Spleen (tissue), 7 donors: Measurements from ENCODE around the gene THRSP.

Source experiments
- CTCF ChIP-seq, 11 experiments: fragments of 200-600 bp in 7 of 11; fragments of 450-650 bp in 4 of 11; sonication (generic) in 4 of 11; IDR thresholded peaks in 8 of 11; conservative IDR thresholded peaks in 3 of 11; 1 replicate in 7 of 11; 2 replicates in 4 of 11; pipeline versions ENCODE4 v1.4.0 to v1.8.0; 2016 to 2021; ENCODE audit warnings: antibody characterized with exemption in 11 of 11, inconsistent platforms in 4 of 11, mild to moderate bottlenecking in 1 of 11
- POLR2AphosphoS5 ChIP-seq, 3 donors: sonication (generic); formaldehyde crosslinking; IDR thresholded peaks; one replicate each; pipeline ENCODE4 v1.5.1; 2017; ENCODE audit warnings: antibody characterized with exemption in 3 of 3
- donor health status: DM: no; HTN: no; CAD: no; lungs with moderate emphysema.
- donor health status: DM: no; HTN: no; CAD: no.
- donor health status: DM: no; HTN: no; CAD: no.

- TF ChIP-seq CTCF (IDR thresholded peaks at IDR 0.05 in 8 of 11, conservative IDR thresholded peaks at IDR 0.05 in 3 of 11) (no peak), POLR2AphosphoS5 (IDR thresholded peaks at IDR 0.05) (no peak)
These were observed 34.2 kb downstream of the THRSP start for GRCh38 chr11:78097666-78098385.
